NCI-H526 treated with DMSO at 0.1 percent for 48 hours (cell line): ENCODE data around the gene PLEKHN1.
A peak's percentile ranks its signal among the peaks of the same experiment; 100 is the strongest.
"Not testable (repeated sequence)": the region's sequence is repeated elsewhere in the genome, so short reads cannot be mapped to it uniquely, and the experiment has no call there.

Source experiments
- DNase-seq: peaks from one replicate; lab custom pipeline; 2025; lab: John Stamatoyannopoulos, UW

Gene PLEKHN1

GRCh38 chr1:1013105-1013921 is 47.0 kb downstream of the PLEKHN1 start, which contains the start of gene ISG15:
TSS of gene ISG15 (plus strand) at chr1:1013497. CDS start at chr1:1013574, 77 bp downstream.
- peak; percentile 56 for DNase-seq

GRCh38 chr1:1013922-1014648 is 47.8 kb downstream of the PLEKHN1 start:
- peak; percentile 38 for DNase-seq

- DNase-seq, result no peak
Observed at GRCh38 chr1:1014799-1015681, 48.8 kb downstream of the PLEKHN1 start.

GRCh38 chr1:1017397-1018320 is 51.4 kb downstream of the PLEKHN1 start:
- not testable (repeated sequence) for DNase-seq

- DNase-seq, result not testable (repeated sequence)
Observed at GRCh38 chr1:1018321-1018685, 52.0 kb downstream of the PLEKHN1 start.

GRCh38 chr1:1019122-1019999 is 53.1 kb downstream of the PLEKHN1 start:
- peak; percentile 56 for DNase-seq

GRCh38 chr1:1020000-1020404 is 53.7 kb downstream of the PLEKHN1 start, which contains the start of gene AGRN:
TSS of gene AGRN (plus strand) at chr1:1020120. CDS start at chr1:1020173, 53 bp downstream.
- no peak for DNase-seq

GRCh38 chr1:1020415-1021009 is 54.2 kb downstream of the PLEKHN1 start:
- no peak for DNase-seq

- no peak for DNase-seq
Observed at GRCh38 chr1:1021010-1021919, 55.0 kb downstream of the PLEKHN1 start.

GRCh38 chr1:1021920-1022259 is 55.6 kb downstream of the PLEKHN1 start:
- DNase-seq, result no peak

GRCh38 chr1:1022302-1023009 is 56.2 kb downstream of the PLEKHN1 start:
- no peak for DNase-seq

GRCh38 chr1:1023700-1024099 is 57.4 kb downstream of the PLEKHN1 start:
- no peak for DNase-seq

- no peak for DNase-seq
Observed at GRCh38 chr1:1024149-1024770, 58.0 kb downstream of the PLEKHN1 start.

GRCh38 chr1:1024771-1025699 is 58.8 kb downstream of the PLEKHN1 start:
- no peak for DNase-seq
